ENCODE results near the gene AMD1.

The AMD1 gene

GRCh38 chr6:110944681-110945151, 70.1 kb downstream of the AMD1 start:
- DNase-seq, result peak; percentile 40

All from CD4-positive, alpha-beta T cell treated with Interleukin-12 subunit alpha and Interleukin-12 subunit beta, for 1 hour (primary cell).